Left lung (tissue), 10 donors: ENCODE measurements around the gene ELF3. TPM values are rescaled to one million over a fixed set of nuclear protein-coding genes. Genes with fewer than 3 reads are reported as not detected.

ENCODE experiments used
- ATAC-seq: fragments of 200-7000 bp; cut with Tn5 transposase; one replicate; pipeline ENCODE4 v1.9.1; 2020; ENCODE audit warnings: moderate library complexity
- DNase-seq, 4 donors: peaks; one replicate each; pipeline ENCODE4 v3.0.0-alpha.2; 2013 to 2020
- H3K27ac ChIP-seq, 2 donors: fragments of 200-600 bp; sonication (generic) in 1 of 2; one replicate each; pipeline versions ENCODE4 v1.5.0 to v1.8.0; 2020 to 2021
- H3K27me3 ChIP-seq, 2 donors: fragments of 200-600 bp; sonication (generic) in 1 of 2; one replicate each; pipeline versions ENCODE4 v1.5.0 to v1.8.0; 2020 to 2021
- H3K36me3 ChIP-seq, 2 donors: fragments of 200-600 bp; sonication (generic) in 1 of 2; one replicate each; pipeline versions ENCODE4 v1.5.0 to v1.8.0; 2020 to 2021
- H3K4me1 ChIP-seq, 2 donors: fragments of 200-600 bp; one replicate each; pipeline ENCODE4 v1.8.0; 2021
- H3K4me3 ChIP-seq, 2 donors: fragments of 200-600 bp; sonication (generic) in 1 of 2; one replicate each; pipeline versions ENCODE4 v1.5.0 to v1.8.0; 2020 to 2021; ENCODE audit warnings: mild to moderate bottlenecking in 1 of 2
- H3K9me3 ChIP-seq, 2 donors: fragments of 200-600 bp; sonication (generic) in 1 of 2; one replicate each; pipeline versions ENCODE4 v1.5.0 to v1.8.0; 2020 to 2021
- CTCF ChIP-seq, 2 donors: fragments of 200-600 bp; sonication (generic) in 1 of 2; IDR thresholded peaks; one replicate each; pipeline versions ENCODE4 v1.5.0 to v1.8.0; 2021; ENCODE audit warnings: antibody characterized with exemption in 2 of 2
- intact Hi-C, 2 donors: fragments of 100-400 bp; cut with DNase I; formaldehyde crosslinking; loops; one replicate each; pipeline versions ENCODE4 v1.11.2 to v1.14.2; 2022
- polyA plus RNA-seq, 6 donors: library from polyadenylated mRNA; unstranded; fragments of 120-200 nt; gene quantifications; one replicate each; pipeline ENCODE4 v1.2.1, GENCODE V29; 2013; ENCODE audit not compliant: insufficient read length in 6 of 6
- total RNA-seq, 2 donors: library from RNA; stranded (reverse); fragmentation: NEBNext Ultra II Directional; extraction: Animal tissue kit (Norgen Biotek cat#: 25700); gene quantifications; one replicate each; pipeline ENCODE4 v1.2.1, GENCODE V29; 2021
- donor health status: DM: no; HTN: yes; CAD: no.
- donor health status: DM: no; HTN: no; CAD: no.

ELF3 gene
- total and polyA plus RNA-seq, 8 donors = 59.7 to 146 (median 79.5) TPM

DNA sequence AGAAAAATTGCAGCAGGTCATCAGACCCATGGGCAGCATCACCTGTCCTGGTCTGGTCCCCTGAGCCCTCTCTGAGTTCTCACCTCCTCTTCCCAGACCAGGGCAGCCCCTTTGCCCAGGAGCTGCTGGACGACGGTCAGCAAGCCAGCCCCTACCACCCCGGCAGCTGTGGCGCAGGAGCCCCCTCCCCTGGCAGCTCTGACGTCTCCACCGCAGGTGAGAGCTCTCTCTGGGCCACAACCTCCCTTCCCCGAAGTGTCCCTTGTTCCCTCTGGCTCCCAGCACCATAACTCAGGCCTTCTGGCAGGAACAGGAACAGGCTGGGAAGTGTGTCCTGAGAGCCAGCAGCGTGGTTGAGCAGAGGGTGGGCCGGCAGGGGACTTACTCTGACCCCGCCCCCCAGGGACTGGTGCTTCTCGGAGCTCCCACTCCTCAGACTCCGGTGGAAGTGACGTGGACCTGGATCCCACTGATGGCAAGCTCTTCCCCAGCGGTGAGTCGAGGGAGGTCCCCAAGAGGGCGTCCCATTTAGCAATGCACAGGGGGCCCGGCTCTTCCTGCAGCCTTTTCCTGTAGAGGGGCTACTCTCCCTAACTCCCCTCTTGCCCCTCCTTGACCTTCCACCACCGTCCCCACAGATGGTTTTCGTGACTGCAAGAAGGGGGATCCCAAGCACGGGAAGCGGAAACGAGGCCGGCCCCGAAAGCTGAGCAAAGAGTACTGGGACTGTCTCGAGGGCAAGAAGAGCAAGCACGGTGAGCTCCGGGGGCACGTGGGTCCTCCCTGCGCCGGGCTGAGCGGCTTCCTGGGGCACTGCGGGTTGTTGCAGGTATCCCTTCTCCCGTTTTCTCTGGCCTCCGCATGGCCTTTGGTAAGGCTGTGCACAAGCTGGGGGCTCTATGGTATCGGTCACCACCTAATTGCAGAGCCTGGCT, 2.4 kb downstream of the ELF3 start:
- no peak for ATAC-seq
- Histone ChIP-seq H3K4me3 (peak overlapping the region; percentile 35 to 46), H3K27ac (peak overlapping the region in 1 of 2 donors; percentile 72), H3K4me1 (no peaks in the 10 kb centered on the region), H3K27me3 (no peaks in the 10 kb centered on the region), H3K9me3 (no peaks in the 10 kb centered on the region), H3K36me3 (peaks cover 0 to 40% of the 10 kb centered on the region in 2 donors)
- no peak for TF ChIP-seq CTCF (IDR thresholded peaks at IDR 0.05)
- intact Hi-C loops = no loop called here
- DNase-seq = no peak

DNA sequence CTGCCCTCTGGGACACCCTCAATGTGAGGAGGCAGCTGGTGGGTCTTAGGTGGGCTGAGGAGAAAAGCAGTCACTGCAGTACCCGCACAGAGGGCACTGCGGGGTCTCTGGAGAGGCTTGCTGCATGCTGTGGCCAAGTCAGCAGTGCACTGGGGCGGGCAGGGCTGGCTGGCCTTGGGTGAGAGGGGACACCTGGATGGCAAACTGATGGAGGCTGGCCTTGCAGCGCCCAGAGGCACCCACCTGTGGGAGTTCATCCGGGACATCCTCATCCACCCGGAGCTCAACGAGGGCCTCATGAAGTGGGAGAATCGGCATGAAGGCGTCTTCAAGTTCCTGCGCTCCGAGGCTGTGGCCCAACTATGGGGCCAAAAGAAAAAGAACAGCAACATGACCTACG, 3.2 kb downstream of the ELF3 start:
- intact Hi-C loops = no loop called here
- Histone ChIP-seq H3K4me1 (no peaks in the 10 kb centered on the region), H3K36me3 (peaks cover 0 to 35% of the 10 kb centered on the region in 2 donors), H3K27ac (peak overlapping the region in 1 of 2 donors; percentile 31), H3K4me3 (peak overlapping the region; percentile 35 to 46), H3K9me3 (no peaks in the 10 kb centered on the region), H3K27me3 (peaks cover 0 to 7% of the 10 kb centered on the region in 2 donors)
- ATAC-seq (no peak), DNase-seq (peak in 1 of 4 donors; percentile 80)
- no peak for TF ChIP-seq CTCF (IDR thresholded peaks at IDR 0.05)

GRCh38 chr1:202014060-202014459, 3.7 kb downstream of the ELF3 start:
- no peak for DNase-seq
- intact Hi-C loops = no loop called here
- H3K27me3 ChIP-seq = peaks cover 0 to 7% of the 10 kb centered on the region in 2 donors
- H3K4me1 ChIP-seq = no peaks in the 10 kb centered on the region
- no peaks in the 10 kb centered on the region for H3K9me3 ChIP-seq
- TF ChIP-seq CTCF (IDR thresholded peaks at IDR 0.05) = no peak
- peak overlapping the region in 1 of 2 donors; percentile 31 for H3K27ac ChIP-seq
- H3K4me3 ChIP-seq = peak overlapping the region in 1 of 2 donors; percentile 46
- H3K36me3 ChIP-seq = peaks cover 0 to 35% of the 10 kb centered on the region in 2 donors
- ATAC-seq = no peak

DNA sequence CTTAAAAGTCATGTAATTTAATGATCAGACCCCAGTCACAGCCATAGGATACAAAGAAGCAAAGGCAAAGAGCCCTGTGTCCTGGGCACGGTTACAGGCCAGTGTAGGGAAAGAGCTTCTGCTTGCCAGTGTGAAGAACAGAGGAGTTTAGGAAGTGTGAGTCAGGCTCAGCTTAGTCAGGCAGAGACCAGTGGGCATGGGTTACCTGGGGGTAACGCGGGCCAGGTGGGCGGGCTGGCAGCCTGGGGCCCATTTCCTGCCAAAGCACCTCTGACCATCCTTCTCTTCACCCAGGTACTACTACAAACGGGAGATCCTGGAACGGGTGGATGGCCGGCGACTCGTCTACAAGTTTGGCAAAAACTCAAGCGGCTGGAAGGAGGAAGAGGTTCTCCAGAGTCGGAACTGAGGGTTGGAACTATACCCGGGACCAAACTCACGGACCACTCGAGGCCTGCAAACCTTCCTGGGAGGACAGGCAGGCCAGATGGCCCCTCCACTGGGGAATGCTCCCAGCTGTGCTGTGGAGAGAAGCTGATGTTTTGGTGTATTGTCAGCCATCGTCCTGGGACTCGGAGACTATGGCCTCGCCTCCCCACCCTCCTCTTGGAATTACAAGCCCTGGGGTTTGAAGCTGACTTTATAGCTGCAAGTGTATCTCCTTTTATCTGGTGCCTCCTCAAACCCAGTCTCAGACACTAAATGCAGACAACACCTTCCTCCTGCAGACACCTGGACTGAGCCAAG, 4.7 kb downstream of the ELF3 start:
- no peak for TF ChIP-seq CTCF (IDR thresholded peaks at IDR 0.05)
- Histone ChIP-seq H3K36me3 (peaks cover 0 to 35% of the 10 kb centered on the region in 2 donors), H3K4me3 (peak overlapping the region in 1 of 2 donors; percentile 8), H3K4me1 (no peaks in the 10 kb centered on the region), H3K27ac (peak overlapping the region in 1 of 2 donors; percentile 31), H3K27me3 (peaks cover 0 to 13% of the 10 kb centered on the region in 2 donors), H3K9me3 (no peaks in the 10 kb centered on the region)
- no peak for ATAC-seq
- DNase-seq = no peak
- intact Hi-C loops = no loop called here

- no peak for DNase-seq
- peaks cover 0 to 13% of the 10 kb centered on the region in 2 donors for H3K27me3 ChIP-seq
- H3K4me3 ChIP-seq = peak overlapping the region in 1 of 2 donors; percentile 8
- no peak overlapping the region for H3K27ac ChIP-seq
- intact Hi-C loops = no loop called here
- ATAC-seq = no peak
- H3K9me3 ChIP-seq = no peaks in the 10 kb centered on the region
- H3K4me1 ChIP-seq = no peaks in the 10 kb centered on the region
- no peak for TF ChIP-seq CTCF (IDR thresholded peaks at IDR 0.05)
- peaks cover 0 to 35% of the 10 kb centered on the region in 2 donors for H3K36me3 ChIP-seq
These were observed 5.2 kb downstream of the ELF3 start for GRCh38 chr1:202015662-202015937.
